ENCODE measurements around the gene CST7. TPM values are rescaled to one million over a fixed set of nuclear protein-coding genes. Genes with fewer than 3 reads are reported as not detected.

The CST7 gene
- total RNA-seq, 1 experiment from 2014 or later: not detected

- no peaks in the 10 kb centered on the region for H3K27me3 ChIP-seq (ENCODE audit: low read length)
- no peaks in the 10 kb centered on the region for H3K9me2 ChIP-seq (replicated peaks; ENCODE audit: low read length)
- H3K4me3 ChIP-seq (ENCODE audit: low read length): no peak overlapping the region
- ChIA-PET POLR2A (ENCODE audit: unreplicated experiment) (no interaction called here), CTCF (no interaction called here)
- H3K4me2 ChIP-seq (ENCODE audit: low read length): no peak overlapping the region
- ATAC-seq (no peak), DNase-seq (no peak)
- H2AFZ ChIP-seq (ENCODE audit: low read length): no peak overlapping the region
- H3K27ac ChIP-seq (ENCODE audit: low read length): no peak overlapping the region
- H3K9ac ChIP-seq (ENCODE audit: low read length): no peak overlapping the region
- intact Hi-C loops (cut with micrococcal nuclease): no loop called here
- peaks cover 3% of the 10 kb centered on the region for H3K4me1 ChIP-seq (ENCODE audit: insufficient read depth, low read length)
- H3K36me3 ChIP-seq (ENCODE audit: low read depth, low read length): no peaks in the 10 kb centered on the region
- H3K79me2 ChIP-seq (ENCODE audit: low read length): no peaks in the 10 kb centered on the region
- H4K20me1 ChIP-seq (ENCODE audit: low read length): no peaks in the 10 kb centered on the region
- no peak for TF ChIP-seq EZH2 (IDR thresholded peaks at IDR 0.05; ENCODE audit: low read length, unreplicated experiment)
- TF ChIP-seq EZH2phosphoT487 (IDR thresholded peaks at IDR 0.05; ENCODE audit: borderline replicate concordance, low read length): no peak
- no peak for TF ChIP-seq CTCF (conservative IDR thresholded peaks at IDR 0.05; ENCODE audit: low read depth, low read length)
- no peaks in the 10 kb centered on the region for H3F3A ChIP-seq (ENCODE audit: low read length, unreplicated experiment)
- BruUV-seq (replicated peaks): no TSS peak
- H3K9me3 ChIP-seq (ENCODE audit: low read length): 0 out of 2 replicates have a peak, but pooled peaks cover 4% of the 10 kb centered on the region
Observed at GRCh38 chr20:25005661-25006060, 56.6 kb downstream of the CST7 start.

GRCh38 chr20:25006431-25007167, 57.5 kb downstream of the CST7 start:
- no peak for DNase-seq
- Histone ChIP-seq H3K27ac (ENCODE audit: low read length) (no peak overlapping the region), H3K9ac (ENCODE audit: low read length) (no peak overlapping the region), H3F3A (ENCODE audit: low read length, unreplicated experiment) (no peaks in the 10 kb centered on the region), H3K36me3 (ENCODE audit: low read depth, low read length) (no peaks in the 10 kb centered on the region), H3K9me3 (ENCODE audit: low read length) (0 out of 2 replicates have a peak, but pooled peaks cover 4% of the 10 kb centered on the region), H2AFZ (ENCODE audit: low read length) (no peak overlapping the region), H3K4me3 (ENCODE audit: low read length) (no peak overlapping the region), H3K4me1 (ENCODE audit: insufficient read depth, low read length) (no peaks in the 10 kb centered on the region), H3K79me2 (ENCODE audit: low read length) (no peaks in the 10 kb centered on the region), H3K4me2 (ENCODE audit: low read length) (no peak overlapping the region), H4K20me1 (ENCODE audit: low read length) (no peaks in the 10 kb centered on the region), H3K9me2 (replicated peaks; ENCODE audit: low read length) (no peaks in the 10 kb centered on the region), H3K27me3 (ENCODE audit: low read length) (no peaks in the 10 kb centered on the region)
- TF ChIP-seq CTCF (conservative IDR thresholded peaks at IDR 0.05; ENCODE audit: low read depth, low read length) (no peak), EZH2 (IDR thresholded peaks at IDR 0.05; ENCODE audit: low read length, unreplicated experiment) (no peak), EZH2phosphoT487 (IDR thresholded peaks at IDR 0.05; ENCODE audit: borderline replicate concordance, low read length) (no peak)
- ATAC-seq: no peak
- BruUV-seq (replicated peaks): no TSS peak
- intact Hi-C loops (cut with micrococcal nuclease): no loop called here
- ChIA-PET POLR2A (ENCODE audit: unreplicated experiment) (interaction anchor here (0.8 kb wide), 1 partner anchor 55 kb away, joined by 3 read pairs; no protein-coding TSS in a partner anchor), CTCF (no interaction called here)
